ENCODE data around the gene NXF2.

GRCh38 chrX:102338162-102338561, 91.2 kb downstream of the NXF2 start:
- no peak for TF ChIP-seq CTCF (IDR thresholded peaks at IDR 0.05)
- TF ChIP-seq POLR2A (IDR thresholded peaks at IDR 0.05), result no peak

Data from heart left ventricle (tissue), 13 donors.